ENCODE results near the gene CIDEA. TPM values are rescaled to one million over a fixed set of nuclear protein-coding genes. Genes with fewer than 3 reads are reported as not detected.

CIDEA gene
- total and polyA plus RNA-seq, 2 donors (not counting 1 experiment from before 2014, with no cell fraction given): 0.12 to 1.7 TPM

GRCh38 chr18:12299862-12300261, 45.7 kb downstream of the CIDEA start:
- H3K4me3 ChIP-seq (replicated peaks in 1 of 4; ENCODE audit: control extremely low read depth in 1 of 4, insufficient read depth in 1 of 4, low read depth in 3 of 4, low read length in 4 of 4): no peak overlapping the region
- TF ChIP-seq, protein P1, sequence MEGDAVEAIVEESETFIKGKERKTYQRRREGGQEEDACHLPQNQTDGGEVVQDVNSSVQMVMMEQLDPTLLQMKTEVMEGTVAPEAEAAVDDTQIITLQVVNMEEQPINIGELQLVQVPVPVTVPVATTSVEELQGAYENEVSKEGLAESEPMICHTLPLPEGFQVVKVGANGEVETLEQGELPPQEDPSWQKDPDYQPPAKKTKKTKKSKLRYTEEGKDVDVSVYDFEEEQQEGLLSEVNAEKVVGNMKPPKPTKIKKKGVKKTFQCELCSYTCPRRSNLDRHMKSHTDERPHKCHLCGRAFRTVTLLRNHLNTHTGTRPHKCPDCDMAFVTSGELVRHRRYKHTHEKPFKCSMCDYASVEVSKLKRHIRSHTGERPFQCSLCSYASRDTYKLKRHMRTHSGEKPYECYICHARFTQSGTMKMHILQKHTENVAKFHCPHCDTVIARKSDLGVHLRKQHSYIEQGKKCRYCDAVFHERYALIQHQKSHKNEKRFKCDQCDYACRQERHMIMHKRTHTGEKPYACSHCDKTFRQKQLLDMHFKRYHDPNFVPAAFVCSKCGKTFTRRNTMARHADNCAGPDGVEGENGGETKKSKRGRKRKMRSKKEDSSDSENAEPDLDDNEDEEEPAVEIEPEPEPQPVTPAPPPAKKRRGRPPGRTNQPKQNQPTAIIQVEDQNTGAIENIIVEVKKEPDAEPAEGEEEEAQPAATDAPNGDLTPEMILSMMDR (conservative IDR thresholded peaks at IDR 0.05 in 1 of 2, IDR thresholded peaks at IDR 0.05 in 1 of 2; ENCODE audit: low read depth in 1 of 2, low read length in 2 of 2): no peak
- no peak for TF ChIP-seq EZH2 (IDR thresholded peaks at IDR 0.05; ENCODE audit: low read length, missing control alignments)
- no peaks in the 10 kb centered on the region for H3K79me2 ChIP-seq (ENCODE audit: control insufficient read depth, insufficient read depth, low read length)
- no peak overlapping the region for H3K27ac ChIP-seq (ENCODE audit: insufficient read depth, low read length)
- H3K4me2 ChIP-seq (ENCODE audit: extremely low read depth, insufficient read depth, low read length): no peak overlapping the region
- no peaks in the 10 kb centered on the region for H3K36me3 ChIP-seq (ENCODE audit: control insufficient read depth, insufficient read depth, low read length)
- no peaks in the 10 kb centered on the region for H3K9me3 ChIP-seq (ENCODE audit: control insufficient read depth, insufficient read depth, low read depth, low read length)
- H3K4me1 ChIP-seq (ENCODE audit: control insufficient read depth, extremely low read depth, insufficient read depth, low read length): no peaks in the 10 kb centered on the region
- H2AFZ ChIP-seq (ENCODE audit: low read length): no peak overlapping the region
- H3K27me3 ChIP-seq (ENCODE audit: control insufficient read depth, insufficient read depth, low read length): no peaks in the 10 kb centered on the region
- DNase-seq (ENCODE audit: low read depth in 2 of 2): no peak
- H3K9ac ChIP-seq (ENCODE audit: insufficient read depth, low read length): no peak overlapping the region
- no peaks in the 10 kb centered on the region for H4K20me1 ChIP-seq (ENCODE audit: control insufficient read depth, extremely low read depth, insufficient read depth, low read length)

- H3K4me2 ChIP-seq (ENCODE audit: extremely low read depth, insufficient read depth, low read length): no peak overlapping the region
- H3K9me3 ChIP-seq (ENCODE audit: control insufficient read depth, insufficient read depth, low read depth, low read length): no peaks in the 10 kb centered on the region
- H3K36me3 ChIP-seq (ENCODE audit: control insufficient read depth, insufficient read depth, low read length): no peaks in the 10 kb centered on the region
- H3K27ac ChIP-seq (ENCODE audit: insufficient read depth, low read length): no peak overlapping the region
- no peak overlapping the region for H3K4me3 ChIP-seq (replicated peaks in 1 of 4; ENCODE audit: control extremely low read depth in 1 of 4, insufficient read depth in 1 of 4, low read depth in 3 of 4, low read length in 4 of 4)
- no peak for TF ChIP-seq EZH2 (IDR thresholded peaks at IDR 0.05; ENCODE audit: low read length, missing control alignments)
- TF ChIP-seq, protein P1 (conservative IDR thresholded peaks at IDR 0.05 in 1 of 2, IDR thresholded peaks at IDR 0.05 in 1 of 2; ENCODE audit: low read depth in 1 of 2, low read length in 2 of 2): no peak
- H3K4me1 ChIP-seq (ENCODE audit: control insufficient read depth, extremely low read depth, insufficient read depth, low read length): peaks cover 1% of the 10 kb centered on the region
- no peaks in the 10 kb centered on the region for H4K20me1 ChIP-seq (ENCODE audit: control insufficient read depth, extremely low read depth, insufficient read depth, low read length)
- DNase-seq (ENCODE audit: low read depth in 2 of 2): no peak
- peaks cover 4% of the 10 kb centered on the region for H3K79me2 ChIP-seq (ENCODE audit: control insufficient read depth, insufficient read depth, low read length)
- H2AFZ ChIP-seq (ENCODE audit: low read length): no peak overlapping the region
- H3K27me3 ChIP-seq (ENCODE audit: control insufficient read depth, insufficient read depth, low read length): no peaks in the 10 kb centered on the region
- H3K9ac ChIP-seq (ENCODE audit: insufficient read depth, low read length): no peak overlapping the region
Measured at GRCh38 chr18:12301263-12302005, 47.3 kb downstream of the CIDEA start.

- H3K4me1 ChIP-seq (ENCODE audit: control insufficient read depth, extremely low read depth, insufficient read depth, low read length): peaks cover 4% of the 10 kb centered on the region
- no peak overlapping the region for H2AFZ ChIP-seq (ENCODE audit: low read length)
- H4K20me1 ChIP-seq (ENCODE audit: control insufficient read depth, extremely low read depth, insufficient read depth, low read length): no peaks in the 10 kb centered on the region
Measured at GRCh38 chr18:12302391-12303147, 48.4 kb downstream of the CIDEA start.

More at GRCh38 chr18:12302391-12303147, 48.4 kb downstream of the CIDEA start:
- no peak for DNase-seq (ENCODE audit: low read depth in 2 of 2)
- no peaks in the 10 kb centered on the region for H3K27me3 ChIP-seq (ENCODE audit: control insufficient read depth, insufficient read depth, low read length)
- no peak overlapping the region for H3K4me3 ChIP-seq (replicated peaks in 1 of 4; ENCODE audit: control extremely low read depth in 1 of 4, insufficient read depth in 1 of 4, low read depth in 3 of 4, low read length in 4 of 4)
- H3K27ac ChIP-seq (ENCODE audit: insufficient read depth, low read length): no peak overlapping the region
- no peaks in the 10 kb centered on the region for H3K36me3 ChIP-seq (ENCODE audit: control insufficient read depth, insufficient read depth, low read length)
- no peak overlapping the region for H3K9ac ChIP-seq (ENCODE audit: insufficient read depth, low read length)
- H3K9me3 ChIP-seq (ENCODE audit: control insufficient read depth, insufficient read depth, low read depth, low read length): no peaks in the 10 kb centered on the region
- H3K79me2 ChIP-seq (ENCODE audit: control insufficient read depth, insufficient read depth, low read length): peaks cover 9% of the 10 kb centered on the region
- TF ChIP-seq, protein P1 (conservative IDR thresholded peaks at IDR 0.05 in 1 of 2, IDR thresholded peaks at IDR 0.05 in 1 of 2; ENCODE audit: low read depth in 1 of 2, low read length in 2 of 2): no peak
- no peak for TF ChIP-seq EZH2 (IDR thresholded peaks at IDR 0.05; ENCODE audit: low read length, missing control alignments)
- H3K4me2 ChIP-seq (ENCODE audit: extremely low read depth, insufficient read depth, low read length): no peak overlapping the region
